OCI-LY1 (cell line): ENCODE data around the gene PDXP.

Source experiments
- H2AFZ ChIP-seq: fragments of 200-600 bp; sonication (generic), shearing (Covaris generic); 2 replicates; pipeline ENCODE4 v1.6.0; 2014; ENCODE audit warnings: antibody characterized with exemption, mild to moderate bottlenecking, low read length
- H3F3A ChIP-seq: fragments of 200-600 bp; sonication (generic), shearing (Covaris generic); 2 replicates; pipeline ENCODE4 v1.6.0; 2014; ENCODE audit warnings: mild to moderate bottlenecking, antibody characterized with exemption, low read length, moderate library complexity; ENCODE audit not compliant: insufficient read depth
- H3K27ac ChIP-seq: fragments of 200-600 bp; sonication (generic); 2 replicates; pipeline ENCODE4 v1.5.1; 2014; ENCODE audit warnings: low read length, mixed run types, mild to moderate bottlenecking, low read depth; ENCODE audit not compliant: poor library complexity, severe bottlenecking
- H3K27me3 ChIP-seq: fragments of 200-600 bp; sonication (generic); 2 replicates; pipeline ENCODE4 v1.6.0; 2014; ENCODE audit warnings: antibody characterized with exemption, mild to moderate bottlenecking, low read length, moderate library complexity; ENCODE audit not compliant: insufficient read depth
- H3K36me3 ChIP-seq: fragments of 200-600 bp; sonication (generic); 2 replicates; pipeline ENCODE4 v1.6.1; 2014; ENCODE audit warnings: mild to moderate bottlenecking, antibody characterized with exemption, low read length, moderate library complexity, mixed read lengths; ENCODE audit not compliant: insufficient read depth
- H3K4me1 ChIP-seq: fragments of 200-600 bp; sonication (generic); 2 replicates; pipeline ENCODE4 v1.5.1; 2014; ENCODE audit warnings: mild to moderate bottlenecking, low read length, moderate library complexity; ENCODE audit not compliant: insufficient read depth, severe bottlenecking
- H3K4me2 ChIP-seq: fragments of 200-600 bp; sonication (generic), shearing (Covaris generic); 2 replicates; pipeline ENCODE4 v1.6.1; 2014; ENCODE audit warnings: low read length
- H3K4me3 ChIP-seq: fragments of 200-600 bp; sonication (generic); 2 replicates; pipeline ENCODE4 v1.5.1; 2014; ENCODE audit warnings: low read length, low read depth, mild to moderate bottlenecking, mixed read lengths; ENCODE audit not compliant: poor library complexity, severe bottlenecking
- H3K79me2 ChIP-seq: fragments of 200-600 bp; shearing (Covaris generic); 2 replicates; pipeline ENCODE4 v1.6.1; 2016; ENCODE audit warnings: mixed run types, low read length, mixed read lengths; ENCODE audit not compliant: insufficient read depth
- H3K9ac ChIP-seq: fragments of 200-600 bp; sonication (generic), shearing (Covaris generic); 2 replicates; pipeline ENCODE4 v1.6.1; 2014; ENCODE audit warnings: mild to moderate bottlenecking, low read length, mixed read lengths
- H3K9me2 ChIP-seq: fragments of 200-600 bp; sonication (generic), shearing (Covaris generic); 2 replicates; pipeline ENCODE4 v1.6.1; 2014; ENCODE audit warnings: low read depth, mild to moderate bottlenecking, low read length, mixed read lengths
- H3K9me3 ChIP-seq: fragments of 200-600 bp; shearing (Covaris generic); 2 replicates; pipeline ENCODE4 v1.6.1; 2014; ENCODE audit warnings: low read length, mixed read lengths
- H4K20me1 ChIP-seq: fragments of 200-600 bp; sonication (generic), shearing (Covaris generic); 2 replicates; pipeline ENCODE4 v1.6.0; 2016; ENCODE audit warnings: mild to moderate bottlenecking, low read length; ENCODE audit not compliant: insufficient read depth
- EZH2 ChIP-seq: fragments of 200-600 bp; sonication (generic), shearing (Covaris generic); IDR thresholded peaks from 2 replicates; pipeline ENCODE4 v1.8.0; 2017; ENCODE audit warnings: borderline replicate concordance, mixed run types, mild to moderate bottlenecking, antibody characterized with exemption, low read length, moderate library complexity, mixed read lengths
- TF ChIP-seq, protein P1 (sequence below): fragments of 200-600 bp; sonication (generic), shearing (Covaris generic); IDR thresholded peaks from 2 replicates; pipeline ENCODE4 v1.5.1; 2017; ENCODE audit warnings: mild to moderate bottlenecking, antibody characterized with exemption, low read length, moderate library complexity, mixed read lengths

Gene PDXP

DNA sequence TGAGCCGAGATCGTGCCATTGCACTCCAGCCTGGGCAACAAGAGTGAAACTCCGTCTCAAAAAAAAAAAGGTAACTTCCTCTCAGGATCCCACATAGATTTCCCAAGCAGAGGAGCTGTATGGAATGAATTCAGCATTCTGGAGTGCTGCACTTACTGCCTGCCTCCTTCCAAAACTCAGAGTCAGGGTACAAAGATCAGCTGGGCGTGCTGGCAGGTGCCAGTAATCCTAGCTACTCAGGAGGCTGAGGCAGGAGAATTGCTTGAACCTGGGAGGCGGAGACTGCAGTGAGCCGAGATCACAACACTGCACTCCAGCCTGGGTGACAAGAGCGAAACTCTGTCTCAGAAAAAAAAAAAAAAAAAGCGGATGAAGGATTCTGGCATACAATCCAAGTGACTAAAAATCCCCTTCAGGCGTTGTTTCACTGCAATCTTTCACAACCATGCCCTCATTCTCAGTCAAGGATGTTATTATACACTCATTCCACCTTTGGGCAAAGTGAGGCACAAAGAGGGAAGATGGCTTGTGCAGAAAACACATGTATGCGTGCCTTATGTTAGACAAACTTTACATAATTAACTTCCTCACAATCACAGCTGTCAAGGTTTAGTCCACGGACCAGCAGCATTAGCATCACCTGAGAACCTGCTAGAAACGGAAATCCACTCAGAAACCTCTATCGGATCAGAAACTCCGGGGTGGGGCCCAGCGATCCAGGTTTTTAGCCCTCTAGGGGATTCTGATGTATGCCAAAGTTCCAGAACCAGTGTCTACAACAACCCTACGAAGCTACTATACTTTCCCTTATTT, 26.5 kb downstream of the PDXP start:
- TF ChIP-seq EZH2, result no peak
- TF ChIP-seq, protein P1, sequence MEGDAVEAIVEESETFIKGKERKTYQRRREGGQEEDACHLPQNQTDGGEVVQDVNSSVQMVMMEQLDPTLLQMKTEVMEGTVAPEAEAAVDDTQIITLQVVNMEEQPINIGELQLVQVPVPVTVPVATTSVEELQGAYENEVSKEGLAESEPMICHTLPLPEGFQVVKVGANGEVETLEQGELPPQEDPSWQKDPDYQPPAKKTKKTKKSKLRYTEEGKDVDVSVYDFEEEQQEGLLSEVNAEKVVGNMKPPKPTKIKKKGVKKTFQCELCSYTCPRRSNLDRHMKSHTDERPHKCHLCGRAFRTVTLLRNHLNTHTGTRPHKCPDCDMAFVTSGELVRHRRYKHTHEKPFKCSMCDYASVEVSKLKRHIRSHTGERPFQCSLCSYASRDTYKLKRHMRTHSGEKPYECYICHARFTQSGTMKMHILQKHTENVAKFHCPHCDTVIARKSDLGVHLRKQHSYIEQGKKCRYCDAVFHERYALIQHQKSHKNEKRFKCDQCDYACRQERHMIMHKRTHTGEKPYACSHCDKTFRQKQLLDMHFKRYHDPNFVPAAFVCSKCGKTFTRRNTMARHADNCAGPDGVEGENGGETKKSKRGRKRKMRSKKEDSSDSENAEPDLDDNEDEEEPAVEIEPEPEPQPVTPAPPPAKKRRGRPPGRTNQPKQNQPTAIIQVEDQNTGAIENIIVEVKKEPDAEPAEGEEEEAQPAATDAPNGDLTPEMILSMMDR, result no peak
- H3K79me2 ChIP-seq, result peaks cover 5% of the 10 kb centered on the region
- H4K20me1 ChIP-seq, result no peaks in the 10 kb centered on the region
- H3K36me3 ChIP-seq, result peaks cover 18% of the 10 kb centered on the region
- peak overlapping the region; percentile 97 for H3K4me2 ChIP-seq
- no peaks in the 10 kb centered on the region for H3K27me3 ChIP-seq
- H3K9ac ChIP-seq, result peak overlapping the region; percentile 32; the same call in 1 of the 2 replicates
- H2AFZ ChIP-seq, result peak overlapping the region; percentile 89
- peak overlapping the region; percentile 83 for H3K27ac ChIP-seq
- H3K9me3 ChIP-seq, result no peaks in the 10 kb centered on the region
- no peak overlapping the region for H3K4me3 ChIP-seq
- no peaks in the 10 kb centered on the region for H3F3A ChIP-seq
- H3K4me1 ChIP-seq, result peaks cover 23% of the 10 kb centered on the region
- no peaks in the 10 kb centered on the region for H3K9me2 ChIP-seq

DNA sequence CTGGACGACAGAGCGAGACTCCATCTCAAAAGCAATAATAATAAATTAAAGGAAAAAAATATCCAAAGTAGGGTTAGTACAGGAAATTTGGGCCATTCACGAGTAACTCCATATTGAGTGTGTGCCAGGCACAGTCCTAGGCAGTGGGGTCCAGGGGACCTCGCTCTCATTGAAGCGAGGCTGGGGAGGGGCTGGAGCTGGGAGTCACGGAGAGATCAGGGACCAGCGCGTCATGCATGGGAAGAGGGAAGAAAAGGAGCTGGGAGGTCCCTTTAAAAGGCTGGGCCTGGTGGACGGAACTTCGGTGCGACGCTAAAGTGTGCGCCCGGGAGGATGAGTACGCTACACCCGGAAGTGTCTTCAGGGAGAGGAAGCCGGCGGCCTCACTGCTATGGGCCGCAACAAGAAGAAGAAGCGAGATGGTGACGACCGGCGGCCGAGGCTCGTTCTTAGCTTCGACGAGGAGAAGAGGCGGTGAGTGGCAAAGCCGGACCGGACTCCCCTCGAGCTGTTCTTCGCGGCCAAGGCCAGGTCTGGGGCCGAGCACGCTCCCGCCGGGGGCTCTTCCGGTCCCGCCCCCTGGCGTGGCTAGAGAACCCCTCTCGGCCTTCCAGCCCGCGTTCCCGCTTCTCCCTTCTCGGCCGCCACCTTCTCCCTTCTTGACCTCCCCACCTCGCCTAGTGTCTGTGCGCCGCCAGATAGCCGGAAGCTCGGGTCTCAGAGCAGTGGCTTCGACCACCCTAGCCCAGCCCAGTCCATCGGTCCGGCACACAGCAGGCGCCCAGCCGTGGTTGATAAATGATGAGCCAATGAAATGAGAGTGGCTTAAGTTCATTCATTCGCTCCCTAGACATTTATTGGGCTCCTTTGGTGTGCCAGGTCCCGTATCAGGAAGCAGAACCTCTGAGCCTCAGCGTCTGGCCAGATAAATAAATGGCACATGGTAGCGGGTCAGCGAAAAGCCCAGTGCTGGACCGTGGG, 27.8 kb downstream of the PDXP start, which contains the start of gene NOL12:
Gene NOL12, plus strand, starts transcription at position 342 of the 981 bp plus-strand sequence. Its CDS starts 50 bp downstream, at position 392.
- Histone ChIP-seq H3K27ac (peak within 1 kb of the TSS; percentile 83), H3K4me3 (peak within 1 kb of the TSS; percentile 100), H3K4me1 (peaks cover 23% of the 10 kb centered on the region), H3K79me2 (peaks cover 5% of the 10 kb centered on the region), H4K20me1 (no peaks in the 10 kb centered on the region), H3K9me2 (no peaks in the 10 kb centered on the region), H3K9me3 (no peaks in the 10 kb centered on the region), H3F3A (no peaks in the 10 kb centered on the region), H3K9ac (peak within 1 kb of the TSS; percentile 100), H2AFZ (peak within 1 kb of the TSS; percentile 89), H3K4me2 (peak within 1 kb of the TSS; percentile 97), H3K27me3 (no peaks in the 10 kb centered on the region), H3K36me3 (peaks cover 30% of the 10 kb centered on the region)
- TF ChIP-seq, protein P1, result no peak
- no peak for TF ChIP-seq EZH2

DNA sequence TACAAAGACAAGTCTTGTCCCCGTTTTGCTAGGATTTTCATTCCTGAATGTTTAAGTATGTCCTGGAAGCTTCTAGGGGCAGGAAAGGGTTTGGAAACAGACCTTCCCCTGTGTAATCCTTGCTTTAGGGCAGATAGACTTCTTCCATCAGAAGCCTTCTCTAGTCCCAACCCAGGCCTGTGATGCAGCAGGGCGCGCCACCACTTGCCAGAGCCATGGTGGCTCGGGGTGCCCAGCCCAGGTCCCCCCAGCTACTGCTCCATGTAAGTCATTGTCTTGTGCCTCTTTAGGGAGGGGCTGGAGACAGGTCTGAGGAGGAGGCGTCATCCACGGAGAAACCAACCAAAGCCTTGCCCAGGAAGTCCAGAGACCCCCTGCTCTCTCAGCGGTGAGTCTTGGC, 31.9 kb downstream of the PDXP start:
- Histone ChIP-seq H3K4me3 (no peak overlapping the region), H4K20me1 (no peaks in the 10 kb centered on the region), H3K9me3 (no peaks in the 10 kb centered on the region), H3K9ac (no peak overlapping the region), H3K4me1 (peaks cover 14% of the 10 kb centered on the region), H3K27me3 (no peaks in the 10 kb centered on the region), H3K36me3 (peaks cover 55% of the 10 kb centered on the region), H3F3A (no peaks in the 10 kb centered on the region), H3K79me2 (peaks cover 5% of the 10 kb centered on the region), H3K27ac (no peak overlapping the region), H3K4me2 (no peak overlapping the region), H3K9me2 (no peaks in the 10 kb centered on the region), H2AFZ (no peak overlapping the region)
- TF ChIP-seq, protein P1, result no peak
- TF ChIP-seq EZH2, result no peak
